Measurements from ENCODE around the gene OSTC. TPM values are rescaled to one million over a fixed set of nuclear protein-coding genes. Genes with fewer than 3 reads are reported as not detected.

OSTC gene
- 248 TPM for polyA plus RNA-seq (ENCODE audit: insufficient read length)
- long read RNA-seq, donor 1, transcript OSTC-201 (4 exons, 1,077 nt) = major isoform, 170 of 246 reads
- long read RNA-seq, donor 1, transcript OSTC-205 (3 exons, 876 nt) = minor isoform, 6 of 246 reads
- long read RNA-seq, donor 1, partial matches to known transcripts = 70 of 246 reads
- long read RNA-seq, donor 1, other reads (novel, unspliced or antisense) = 0 of 246 reads
- long read RNA-seq, donor 2, transcript OSTC-205 (3 exons, 876 nt) = minor isoform, 5 of 206 reads
- long read RNA-seq, donor 2, transcript OSTC-201 (4 exons, 1,077 nt) = major isoform, 161 of 206 reads
- long read RNA-seq, donor 2, partial matches to known transcripts = 40 of 206 reads
- long read RNA-seq, donor 2, other reads (novel, unspliced or antisense) = 0 of 206 reads
- long read RNA-seq, donor 3, transcript OSTC-205 (3 exons, 876 nt) = minor isoform, 5 of 166 reads
- long read RNA-seq, donor 3, transcript OSTC-201 (4 exons, 1,077 nt) = major isoform, 139 of 166 reads
- long read RNA-seq, donor 3, partial matches to known transcripts = 21 of 166 reads
- long read RNA-seq, donor 3, other reads (novel, unspliced or antisense) = 0 of 166 reads
- long read RNA-seq, donor 4, transcript OSTC-201 (4 exons, 1,077 nt) = major isoform, 14 of 44 reads
- long read RNA-seq, donor 4, partial matches to known transcripts = 29 of 44 reads
- long read RNA-seq, donor 4, other reads (novel, unspliced or antisense) = 0 of 44 reads
- long read RNA-seq, donor 5, transcript OSTC-205 (3 exons, 876 nt) = minor isoform, 9 of 397 reads
- long read RNA-seq, donor 5, transcript OSTC-201 (4 exons, 1,077 nt) = major isoform, 308 of 397 reads
- long read RNA-seq, donor 5, partial matches to known transcripts = 79 of 397 reads
- long read RNA-seq, donor 5, other reads (novel, unspliced or antisense) = 0 of 397 reads
- long read RNA-seq, donor 6, transcript OSTC-201 (4 exons, 1,077 nt) = major isoform, 176 of 245 reads
- long read RNA-seq, donor 6, partial matches to known transcripts = 65 of 245 reads
- long read RNA-seq, donor 6, other reads (novel, unspliced or antisense) = 0 of 245 reads
- long read RNA-seq, donor 7, transcript OSTC-201 (4 exons, 1,077 nt) = major isoform, 296 of 323 reads
- long read RNA-seq, donor 7, transcript OSTC-205 (3 exons, 876 nt) = minor isoform, 6 of 323 reads
- long read RNA-seq, donor 7, partial matches to known transcripts = 20 of 323 reads
- long read RNA-seq, donor 7, other reads (novel, unspliced or antisense) = 0 of 323 reads
- long read RNA-seq, donor 8, transcript OSTC-201 (4 exons, 1,077 nt) = major isoform, 84 of 107 reads
- long read RNA-seq, donor 8, partial matches to known transcripts = 23 of 107 reads
- long read RNA-seq, donor 8, other reads (novel, unspliced or antisense) = 0 of 107 reads

- DNase-seq = peak; percentile 98
Observed at GRCh38 chr4:108650212-108651013, at the start of gene OSTC. OSTC (plus strand) TSS chr4:108650599; CDS start chr4:108650656, 57 bp downstream.

- no peak for DNase-seq
Observed at GRCh38 chr4:108601106-108601505, 49.3 kb upstream of the OSTC start.

- no peak for DNase-seq
Observed at GRCh38 chr4:108601532-108601931, 48.9 kb upstream of the OSTC start.

GRCh38 chr4:108602163-108602562 is 48.2 kb upstream of the OSTC start:
- no peak for DNase-seq

GRCh38 chr4:108607079-108607815 is 43.2 kb upstream of the OSTC start:
- DNase-seq = no peak

- DNase-seq = peak; percentile 32
Observed at GRCh38 chr4:108611365-108611764, 39.0 kb upstream of the OSTC start.

- DNase-seq = no peak
Observed at GRCh38 chr4:108612365-108612764, 38.0 kb upstream of the OSTC start.

- no peak for DNase-seq
Observed at GRCh38 chr4:108619372-108620100, 30.9 kb upstream of the OSTC start.

- peak; percentile 99 for DNase-seq
Observed at GRCh38 chr4:108620101-108620932, 30.1 kb upstream of the OSTC start, which contains the start of gene RPL34. RPL34 (plus strand) TSS chr4:108620576; CDS start chr4:108621960, 1,384 bp downstream.

- no peak for DNase-seq
Observed at GRCh38 chr4:108620933-108621905, 29.2 kb upstream of the OSTC start.

- DNase-seq = no peak
Observed at GRCh38 chr4:108622022-108622421, 28.4 kb upstream of the OSTC start.

GRCh38 chr4:108622828-108623227 is 27.6 kb upstream of the OSTC start:
- DNase-seq = no peak

- DNase-seq = no peak
Observed at GRCh38 chr4:108624263-108625056, 25.9 kb upstream of the OSTC start.

GRCh38 chr4:108626056-108626455 is 24.3 kb upstream of the OSTC start:
- no peak for DNase-seq

GRCh38 chr4:108628411-108628810 is 22.0 kb upstream of the OSTC start:
- DNase-seq = no peak

- no peak for DNase-seq
Observed at GRCh38 chr4:108635070-108635655, 15.2 kb upstream of the OSTC start.
